Endothelial cell of umbilical vein (primary cell): ENCODE results near the gene DERL3. TPM values are rescaled to one million over a fixed set of nuclear protein-coding genes. Genes with fewer than 3 reads are reported as not detected.

Source experiments
- BruUV-seq: library from RNA; stranded (reverse); fragments of 400-500 nt; replicated peaks from 2 replicates; lab custom pipeline; 2021; lab: Mats Ljungman, UMichigan
- CTCF ChIA-PET: fragments of 300-600, 350-600 bp; sonication (Branson Sonifier 250); formaldehyde crosslinking; loops from one replicate; lab custom pipeline; 2021; ENCODE audit warnings: antibody characterized with exemption, inconsistent platforms; lab: Charles Lee
- POLR2A ChIA-PET: fragments of 300-600, 350-600 bp; sonication (Branson Sonifier 250); formaldehyde crosslinking; loops from one replicate; lab custom pipeline; 2021; ENCODE audit warnings: antibody characterized with exemption, inconsistent platforms; lab: Charles Lee
- DNase-seq: peaks from one replicate; pipeline ENCODE4 v3.0.0-alpha.2; 2011; ENCODE audit warnings: low read depth, low spot score
- FAIRE-seq: peaks from 2 replicates; lab custom pipeline; 2011; peaks lifted over from hg19 to GRCh38; lab: Jason Lieb, UNC
- H2AFZ ChIP-seq: 2 replicates; pipeline ENCODE4 v1.6.0; 2012; ENCODE audit warnings: low read depth, low read length, control low read depth, inconsistent platforms
- H3K27ac ChIP-seq: 2 replicates; pipeline ENCODE4 v1.5.1; 2011; ENCODE audit warnings: low read depth, mild to moderate bottlenecking, control low read depth, low read length, moderate library complexity; ENCODE audit not compliant: insufficient read depth
- H3K27me3 ChIP-seq, 2 experiments: 2 replicates each; pipeline versions ENCODE4 v1.6.0 to v1.6.1; 2011; ENCODE audit warnings: low read length in 2 of 2, mixed read lengths in 1 of 2; ENCODE audit not compliant: control insufficient read depth in 2 of 2, insufficient read depth in 2 of 2
- H3K36me3 ChIP-seq, 2 experiments: 2 replicates in 1 of 2; 3 replicates in 1 of 2; pipeline ENCODE4 v1.5.1; 2011; ENCODE audit warnings: low read length in 2 of 2, mild to moderate bottlenecking in 1 of 2, moderate library complexity in 1 of 2; ENCODE audit not compliant: control insufficient read depth in 2 of 2, insufficient read depth in 2 of 2; ENCODE audit errors: extremely low read depth in 1 of 2
- H3K4me1 ChIP-seq: 3 replicates; pipeline ENCODE4 v1.5.1; 2011; ENCODE audit warnings: mild to moderate bottlenecking, low read length; ENCODE audit not compliant: control insufficient read depth, insufficient read depth; ENCODE audit errors: extremely low read depth
- H3K4me2 ChIP-seq: 2 replicates; pipeline ENCODE4 v1.6.1; 2011; ENCODE audit warnings: low read length, control low read depth, mixed read lengths; ENCODE audit not compliant: insufficient read depth
- H3K4me3 ChIP-seq, 3 experiments: fragments of 200-600 bp in 1 of 3; sonication (generic), shearing (Covaris generic) in 1 of 3; replicated peaks in 1 of 3; 2 replicates each; pipeline ENCODE4 v1.5.1; 2011 to 2016; ENCODE audit warnings: control low read depth in 3 of 3, low read length in 3 of 3, mild to moderate bottlenecking in 2 of 3, inconsistent platforms in 1 of 3, low read depth in 1 of 3, moderate library complexity in 1 of 3; ENCODE audit not compliant: insufficient read depth in 1 of 3
- H3K79me2 ChIP-seq: 2 replicates; pipeline ENCODE4 v1.6.0; 2012; ENCODE audit warnings: low read length, inconsistent platforms; ENCODE audit not compliant: control insufficient read depth, insufficient read depth
- H3K9ac ChIP-seq: replicated peaks from 2 replicates; pipeline ENCODE3; 2011; ENCODE audit warnings: low read length, control low read depth; ENCODE audit not compliant: insufficient read depth; ENCODE audit errors: extremely low read depth
- H3K9me1 ChIP-seq: replicated peaks from 3 replicates; pipeline ENCODE4 v1.6.0; 2011; ENCODE audit warnings: mild to moderate bottlenecking, low read length; ENCODE audit not compliant: control insufficient read depth, insufficient read depth; ENCODE audit errors: extremely low read depth
- H3K9me3 ChIP-seq: replicated peaks from 2 replicates; pipeline ENCODE4 v1.5.1; 2012; ENCODE audit warnings: low read length, inconsistent platforms; ENCODE audit not compliant: control insufficient read depth, insufficient read depth
- H4K20me1 ChIP-seq: replicated peaks from 2 replicates; pipeline ENCODE3; 2011; ENCODE audit warnings: mild to moderate bottlenecking, low read length; ENCODE audit not compliant: control insufficient read depth, insufficient read depth; ENCODE audit errors: extremely low read depth
- MAX ChIP-seq: IDR thresholded peaks from 2 replicates; pipeline ENCODE4 v1.6.1; 2011; ENCODE audit not compliant: insufficient read depth, insufficient read length
- MYC ChIP-seq: IDR thresholded peaks from one replicate; pipeline ENCODE4 v1.6.1; 2011; ENCODE audit warnings: mild to moderate bottlenecking, low read depth, low read length
- POLR2AphosphoS5 ChIP-seq: IDR thresholded peaks from 2 replicates; pipeline ENCODE4 v1.6.1; 2012; ENCODE audit warnings: low read depth, mild to moderate bottlenecking, control low read depth, low read length, moderate library complexity; ENCODE audit not compliant: insufficient read depth
- dilution Hi-C: fragments of 300-500 bp; cut with MboI; formaldehyde crosslinking; loops from one replicate; pipeline ENCODE4 v1.15.0; 2019; ENCODE audit warnings: low sequenced_read_pairs; ENCODE audit not compliant: extremely low pct_ligation_motif_present
- intact Hi-C: fragments of 100-400 bp; cut with micrococcal nuclease; formaldehyde crosslinking; loops from one replicate; pipeline ENCODE4 v1.10.0; 2022
- polyA plus RNA-seq, 4 experiments: library from polyadenylated mRNA; depleted of rRNA in 3 of 4; stranded (reverse) in 3 of 4; unstranded in 1 of 4; fragments of >200 nt; gene quantifications; 2 replicates each; pipeline versions ENCODE4 v1.2.1 to v1.2.3, GENCODE V29; 2011 to 2012; ENCODE audit warnings: missing spikeins in 1 of 4
- total RNA-seq: library from RNA; stranded (reverse); gene quantifications from 2 replicates; pipeline ENCODE4 v1.2.3, GENCODE V29; 2021
- TF ChIP-seq, protein P1 (sequence below), 2 donors: IDR thresholded peaks; 1 replicate in 1 of 2; 2 replicates in 1 of 2; pipeline ENCODE4 v1.5.1; 2011; ENCODE audit warnings: low read length in 2 of 2, mild to moderate bottlenecking in 2 of 2, moderate library complexity in 2 of 2, control low read depth in 1 of 2, inconsistent platforms in 1 of 2, low read depth in 1 of 2; ENCODE audit not compliant: insufficient read depth in 1 of 2; ENCODE audit errors: extremely low read depth in 1 of 2

The DERL3 gene
- total and polyA plus RNA-seq, 2 donors (not counting 3 experiments of a cell fraction or from before 2014, with no cell fraction given), result 3.4 to 3.8 TPM

DNA sequence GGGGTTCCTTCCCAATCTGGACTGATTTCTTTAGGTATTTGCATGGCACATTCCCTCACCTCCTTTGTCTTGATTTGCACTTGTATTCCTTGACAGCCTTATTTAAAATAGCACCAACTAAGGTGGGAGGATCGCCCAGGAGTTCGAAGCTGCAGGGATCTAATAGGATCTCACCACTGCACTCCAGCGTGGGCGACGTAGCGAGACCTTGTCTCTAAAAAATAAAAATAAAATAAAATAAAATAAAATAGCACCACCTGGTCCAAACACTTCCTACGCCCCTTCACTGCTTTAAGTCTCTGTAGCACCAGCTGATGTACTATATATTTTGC lies 19.6 kb upstream of the DERL3 start:
- Histone ChIP-seq H4K20me1 (no peaks in the 10 kb centered on the region), H3K4me3 (peak overlapping the region in 1 of 3 experiments; percentile 64), H3K27ac (no peak overlapping the region), H3K27me3 (no peaks in the 10 kb centered on the region), H3K36me3 (no peaks in the 10 kb centered on the region), H3K9ac (no peak overlapping the region), H2AFZ (peak overlapping the region; percentile 98), H3K9me3 (no peaks in the 10 kb centered on the region), H3K4me1 (peaks cover 15% of the 10 kb centered on the region), H3K9me1 (no peaks in the 10 kb centered on the region), H3K79me2 (no peaks in the 10 kb centered on the region), H3K4me2 (peak overlapping the region; percentile 96)
- POLR2A ChIA-PET, result interaction anchor here (0.6 to 1.6 kb wide), 2 partner anchors 36 to 337 kb away, joined by 3 to 5 read pairs; partner anchors contain the start of gene MIF
- dilution Hi-C loops (no loop called here), intact Hi-C loops (no loop called here)
- FAIRE-seq (no peak), DNase-seq (no peak)
- CTCF ChIA-PET, result interaction anchor here (0.7 to 2.9 kb wide), 10 partner anchors 9 to 345 kb away, joined by 3 to 71 read pairs (median 4); partner anchors contain the start of gene MIF
- no TSS peak for BruUV-seq
- TF ChIP-seq MAX, result no peak
- TF ChIP-seq MYC, result no peak
- TF ChIP-seq, protein P1, sequence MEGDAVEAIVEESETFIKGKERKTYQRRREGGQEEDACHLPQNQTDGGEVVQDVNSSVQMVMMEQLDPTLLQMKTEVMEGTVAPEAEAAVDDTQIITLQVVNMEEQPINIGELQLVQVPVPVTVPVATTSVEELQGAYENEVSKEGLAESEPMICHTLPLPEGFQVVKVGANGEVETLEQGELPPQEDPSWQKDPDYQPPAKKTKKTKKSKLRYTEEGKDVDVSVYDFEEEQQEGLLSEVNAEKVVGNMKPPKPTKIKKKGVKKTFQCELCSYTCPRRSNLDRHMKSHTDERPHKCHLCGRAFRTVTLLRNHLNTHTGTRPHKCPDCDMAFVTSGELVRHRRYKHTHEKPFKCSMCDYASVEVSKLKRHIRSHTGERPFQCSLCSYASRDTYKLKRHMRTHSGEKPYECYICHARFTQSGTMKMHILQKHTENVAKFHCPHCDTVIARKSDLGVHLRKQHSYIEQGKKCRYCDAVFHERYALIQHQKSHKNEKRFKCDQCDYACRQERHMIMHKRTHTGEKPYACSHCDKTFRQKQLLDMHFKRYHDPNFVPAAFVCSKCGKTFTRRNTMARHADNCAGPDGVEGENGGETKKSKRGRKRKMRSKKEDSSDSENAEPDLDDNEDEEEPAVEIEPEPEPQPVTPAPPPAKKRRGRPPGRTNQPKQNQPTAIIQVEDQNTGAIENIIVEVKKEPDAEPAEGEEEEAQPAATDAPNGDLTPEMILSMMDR (IDR thresholded peaks at IDR 0.05; ENCODE audit: extremely low read depth in 1 of 2, insufficient read depth in 1 of 2, low read depth in 1 of 2, low read length in 2 of 2), result no peak
- TF ChIP-seq POLR2AphosphoS5, result no peak
